Ecto neural progenitor cell (in vitro differentiated cells): ENCODE measurements around the gene CCDC83.
A peak's percentile ranks its signal among the peaks of the same experiment; 100 is the strongest.
"Not testable (repeated sequence)": the region's sequence is repeated elsewhere in the genome, so short reads cannot be mapped to it uniquely, and the experiment has no call there.

Source experiments
- DNase-seq: peaks from one replicate; pipeline ENCODE4 v3.0.0-alpha.2; 2018; ENCODE audit warnings: low spot score

Gene CCDC83

DNA sequence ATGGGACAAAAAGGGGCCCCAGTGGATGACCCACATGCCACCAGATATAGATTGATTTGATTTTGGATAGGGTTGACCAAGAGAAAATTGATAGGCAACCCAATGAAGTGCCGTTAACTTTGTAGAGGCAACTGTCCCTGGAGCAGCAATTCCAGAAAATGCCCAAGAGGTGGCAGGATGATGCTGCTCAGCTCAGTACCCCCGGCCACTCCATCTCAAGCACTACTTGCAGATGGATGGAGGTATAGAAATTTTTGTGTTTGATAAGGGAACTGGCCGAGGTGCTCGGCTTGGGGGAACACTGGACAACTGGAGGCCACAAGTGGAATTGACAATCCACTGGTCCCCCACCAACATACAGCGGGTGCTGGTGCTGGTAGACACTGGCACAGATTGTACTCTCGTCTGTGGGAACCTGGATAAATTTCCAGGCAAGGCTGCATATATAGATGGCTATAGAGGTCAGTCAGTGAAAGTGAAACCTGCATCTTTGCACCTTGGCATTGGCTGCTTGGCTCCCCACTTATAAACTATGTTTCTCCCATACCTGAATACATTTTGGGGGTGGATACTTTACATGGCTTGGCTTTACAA lies 86.3 kb downstream of the CCDC83 start:
- peak; percentile 55 for DNase-seq

DNA sequence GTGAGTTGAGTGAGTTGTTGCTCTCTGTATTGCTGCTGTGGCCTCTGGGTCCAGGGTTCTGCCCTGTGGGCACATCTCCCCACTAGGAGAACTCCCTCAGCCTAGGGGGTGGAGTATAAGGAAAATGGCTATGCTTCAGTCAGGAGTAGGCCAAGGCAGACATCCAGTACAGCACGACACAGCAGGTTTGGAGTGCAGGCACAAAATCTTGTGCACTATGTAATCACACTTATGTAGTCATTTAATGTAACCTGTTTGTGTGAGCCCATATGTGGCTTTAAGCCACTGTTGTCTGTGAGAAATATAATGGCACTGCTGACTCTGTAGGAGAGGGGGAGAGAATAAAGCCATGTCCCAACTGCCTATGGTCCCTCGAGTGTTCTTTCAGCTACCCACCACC lies 90.1 kb downstream of the CCDC83 start:
- DNase-seq, result no peak

DNA sequence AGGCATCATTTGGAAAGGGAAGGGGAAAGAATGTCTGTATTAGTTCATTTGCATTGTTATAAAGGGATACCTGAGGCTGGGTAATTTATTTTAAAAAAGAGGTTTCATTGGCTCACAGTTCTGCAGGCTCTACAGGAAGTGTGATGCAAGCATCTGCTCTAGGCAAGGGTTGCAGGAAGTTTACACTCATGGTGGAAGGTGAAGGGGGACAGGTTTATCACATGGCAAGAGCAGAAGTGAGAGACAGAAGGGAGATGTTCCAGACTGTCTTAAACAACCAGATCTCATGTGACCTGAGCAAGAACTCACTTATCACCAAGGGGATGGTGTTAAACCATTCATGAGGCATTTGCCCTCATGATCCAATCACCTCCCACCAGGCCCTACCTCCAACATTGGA lies 90.6 kb downstream of the CCDC83 start:
- DNase-seq, result no peak

DNA sequence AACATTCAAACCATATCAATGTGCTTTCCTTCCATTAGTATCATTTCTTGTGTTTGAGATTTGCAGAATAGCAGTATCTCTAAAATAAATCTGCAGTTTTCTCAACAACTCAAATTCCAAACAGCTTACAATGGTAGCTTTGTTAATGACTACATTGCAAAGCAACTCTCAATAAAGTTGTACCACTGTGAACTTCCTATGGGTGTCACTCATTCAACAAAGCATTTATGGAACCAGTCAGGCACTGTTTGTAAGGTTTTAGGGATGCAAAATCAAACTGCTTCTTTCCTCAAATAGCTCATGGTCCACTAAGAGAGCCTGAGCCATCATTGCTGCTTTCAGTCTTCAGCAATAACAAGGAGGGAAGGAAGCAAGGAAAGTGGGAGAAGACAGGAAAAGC lies 91.0 kb downstream of the CCDC83 start:
- no peak for DNase-seq

DNA sequence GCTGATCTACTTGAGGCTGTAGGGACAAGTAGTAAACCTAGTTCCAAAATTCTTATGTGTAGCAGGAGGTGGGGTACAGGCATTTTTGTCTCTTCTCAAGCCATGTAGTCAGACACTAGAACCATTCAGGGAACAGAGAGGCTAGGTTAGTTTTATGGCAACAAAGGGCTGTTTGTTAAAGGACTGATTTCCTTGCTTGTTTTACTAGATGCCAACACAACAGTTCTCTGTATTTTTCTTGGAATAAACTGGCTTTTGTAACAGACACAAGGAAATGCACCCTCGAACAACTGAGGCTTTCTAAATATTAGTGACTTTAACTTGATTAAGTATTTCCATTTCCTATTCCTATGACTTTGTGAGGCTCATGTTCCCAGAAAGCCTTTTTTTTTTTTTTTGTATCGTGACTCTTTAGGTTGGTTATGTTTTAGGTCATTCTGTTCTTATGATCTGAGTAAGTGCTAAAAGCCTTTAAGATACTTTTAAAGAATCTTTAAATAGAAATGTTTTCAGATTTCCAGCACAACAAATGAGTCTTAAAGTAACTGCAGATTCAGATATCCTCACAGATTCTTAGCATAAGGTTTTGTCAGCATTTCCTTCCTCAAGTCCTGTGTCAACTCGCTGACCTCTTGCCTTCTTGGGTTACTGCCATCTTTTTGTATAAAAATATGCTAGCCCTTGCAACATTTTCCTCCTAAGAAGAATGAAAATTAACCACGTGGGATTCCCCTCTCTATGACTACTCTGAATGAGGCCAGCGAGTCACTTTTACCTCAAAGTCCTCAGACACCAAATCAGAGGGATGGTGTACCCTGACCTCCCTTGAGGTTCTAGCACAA lies 92.5 kb downstream of the CCDC83 start:
- no peak for DNase-seq

DNA sequence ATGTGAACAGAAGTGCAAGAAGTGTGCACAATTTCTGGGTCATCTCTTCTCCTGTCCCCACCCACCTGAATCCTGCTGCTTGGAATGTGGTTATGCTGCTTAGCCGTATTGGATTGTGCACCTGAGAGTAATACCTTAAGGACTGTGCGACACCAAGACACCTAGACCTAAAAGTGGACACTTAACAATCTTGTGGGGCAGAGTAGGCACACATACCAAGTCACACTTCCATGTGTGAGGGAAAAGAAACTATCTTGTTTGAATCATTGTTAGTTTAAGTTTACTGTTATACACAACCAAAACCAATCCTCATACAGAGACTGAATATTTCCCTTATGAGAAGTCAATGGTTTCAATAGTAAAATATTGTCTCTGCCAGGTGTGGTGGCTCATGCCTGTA lies 93.7 kb downstream of the CCDC83 start:
- DNase-seq, result no peak

DNA sequence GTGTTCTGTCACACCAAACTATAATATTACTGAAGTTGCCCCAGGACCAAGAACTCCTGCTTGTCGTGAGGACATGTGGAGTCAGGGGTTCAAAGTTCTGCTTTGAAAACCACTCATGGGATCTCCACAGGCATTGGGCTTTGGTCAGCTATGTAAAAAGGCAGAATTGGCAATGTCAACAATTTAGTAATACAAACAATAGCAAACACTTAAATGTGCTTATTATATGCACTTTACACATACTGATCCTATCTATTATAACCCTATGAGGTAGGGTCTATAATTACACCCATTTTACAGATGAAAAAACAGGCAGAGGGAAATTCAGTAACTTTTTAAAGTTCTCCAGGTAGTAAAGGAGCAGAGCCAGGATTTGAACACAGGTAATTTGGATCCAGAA lies 94.6 kb downstream of the CCDC83 start:
- DNase-seq, result no peak

DNA sequence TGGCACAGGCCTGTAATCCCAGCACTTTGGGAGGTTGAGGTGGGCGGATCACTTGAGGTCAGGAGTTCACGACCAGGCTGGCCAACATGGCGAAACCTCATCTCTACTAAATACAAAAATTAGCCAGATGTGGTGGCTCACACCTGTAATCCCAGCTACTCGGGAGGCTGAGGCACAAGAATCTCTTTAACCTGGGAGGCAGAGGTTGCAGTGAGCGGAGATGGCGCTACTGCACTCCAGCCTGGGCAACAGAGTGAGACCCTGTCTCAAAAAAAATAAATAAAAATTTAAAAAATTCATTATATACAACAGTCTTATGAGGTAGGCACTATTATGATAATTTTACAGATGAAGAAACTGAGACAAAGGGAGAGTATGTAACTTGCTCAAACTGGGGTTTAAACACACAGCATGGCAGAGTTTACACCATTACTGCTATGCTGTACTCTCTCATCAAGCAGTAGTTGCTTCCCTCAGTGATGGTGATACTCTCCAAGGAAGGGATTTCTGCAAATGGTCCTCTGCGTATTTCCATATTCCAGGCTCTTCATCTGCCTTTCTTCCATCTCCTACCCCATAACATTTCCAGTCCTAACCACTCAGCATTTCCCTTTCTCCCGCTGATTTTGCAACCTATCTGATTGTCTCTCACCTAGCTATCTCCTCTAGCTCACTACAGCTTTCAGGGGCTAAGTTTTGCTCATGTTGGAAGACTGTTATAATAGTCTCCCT lies 95.3 kb downstream of the CCDC83 start:
- no peak for DNase-seq

DNA sequence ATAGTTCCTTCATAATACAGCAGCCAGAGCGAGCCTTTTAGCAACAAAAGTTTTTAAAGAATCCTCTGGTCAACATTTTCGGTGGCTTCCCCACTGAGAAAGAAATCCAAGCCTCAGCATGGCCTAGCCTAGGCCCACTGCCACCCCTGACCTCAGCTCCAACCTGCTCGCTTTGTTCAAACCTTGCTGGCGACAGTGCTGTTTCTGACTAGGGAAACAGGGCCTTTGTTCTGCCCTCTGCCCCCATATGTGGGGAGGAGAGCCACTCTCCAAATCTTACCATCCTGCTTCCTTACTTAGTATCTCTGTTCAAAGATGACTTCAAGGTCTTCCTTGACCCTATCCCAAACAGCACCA lies 95.8 kb downstream of the CCDC83 start:
- no peak for DNase-seq

DNA sequence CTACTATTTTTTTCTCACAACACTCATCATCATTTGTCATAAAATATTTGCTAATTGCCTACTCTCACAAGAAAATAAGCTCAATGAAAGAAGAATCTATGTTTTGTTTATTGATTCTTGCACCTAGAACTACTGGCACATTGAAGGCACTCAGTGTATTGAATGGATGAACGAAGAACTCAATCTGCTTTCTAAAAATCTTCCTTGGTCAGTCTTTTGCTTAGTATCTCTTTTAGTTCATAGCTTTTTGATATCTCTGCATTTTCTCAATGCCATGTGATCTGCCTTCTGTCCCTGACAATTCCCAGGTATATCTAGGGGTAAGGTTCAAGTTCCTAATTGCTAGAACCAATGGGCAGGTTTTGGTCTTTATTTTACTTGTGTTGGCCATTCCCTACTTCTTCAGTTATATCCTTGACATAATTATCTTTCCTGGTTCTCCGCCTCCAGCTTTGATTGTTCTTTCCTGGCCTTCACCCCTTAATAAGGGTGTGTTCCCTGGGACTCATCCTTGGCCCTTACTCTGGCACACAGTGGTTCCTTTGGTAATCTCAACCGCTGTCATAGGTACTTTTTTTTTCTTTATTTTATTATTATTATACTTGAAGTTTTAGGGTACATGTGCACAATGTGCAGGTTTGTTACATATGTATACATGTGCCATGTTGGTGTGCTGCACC lies 96.4 kb downstream of the CCDC83 start:
- no peak for DNase-seq

DNA sequence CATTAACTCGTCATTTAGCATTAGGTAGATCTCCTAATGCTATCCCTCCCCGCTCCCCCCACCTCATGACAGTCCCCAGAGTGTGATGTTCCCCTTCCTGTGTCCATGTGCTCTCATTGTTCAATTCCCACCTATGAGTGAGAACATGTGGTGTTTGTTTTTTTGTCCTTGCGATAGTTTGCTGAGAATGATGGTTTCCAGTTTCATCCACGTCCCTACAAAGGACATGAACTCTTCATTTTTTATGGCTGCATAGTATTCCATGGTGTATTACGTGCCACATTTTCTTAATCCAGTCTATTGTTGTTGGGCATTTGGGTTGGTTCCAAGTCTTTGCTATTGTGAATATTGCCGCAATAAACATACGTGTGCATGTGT lies 96.9 kb downstream of the CCDC83 start:
- not testable (repeated sequence) for DNase-seq

DNA sequence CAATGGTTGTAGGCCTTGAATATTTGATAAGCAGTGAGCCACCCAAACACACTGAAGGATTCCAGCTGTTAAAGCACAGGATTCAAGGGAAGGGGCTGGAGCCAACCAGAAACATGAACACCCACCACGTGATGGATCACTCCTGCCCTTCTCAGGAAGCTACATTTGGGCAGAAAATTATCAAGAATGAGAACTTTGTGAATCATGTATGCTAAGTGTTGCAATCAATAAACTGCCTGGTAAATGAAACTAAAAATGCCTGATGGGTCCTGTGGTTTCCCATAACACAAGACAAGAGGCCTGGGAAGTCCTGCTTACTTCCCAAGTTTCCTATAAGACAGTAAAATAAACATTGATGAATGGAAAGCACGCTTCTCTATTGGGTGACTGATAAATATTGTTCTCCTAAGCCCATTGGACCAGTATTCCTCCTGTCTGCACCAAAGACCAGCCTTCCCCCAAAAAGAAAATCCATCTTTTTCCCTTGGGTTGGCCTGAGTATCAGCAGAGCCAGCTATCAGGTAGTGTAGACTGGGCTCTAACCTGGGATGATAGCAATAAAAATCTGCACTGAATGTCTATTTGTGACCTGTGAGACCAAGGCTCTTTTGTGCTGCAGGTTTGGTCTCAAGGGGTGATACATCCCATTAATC lies 98.4 kb downstream of the CCDC83 start:
- DNase-seq, result no peak

DNA sequence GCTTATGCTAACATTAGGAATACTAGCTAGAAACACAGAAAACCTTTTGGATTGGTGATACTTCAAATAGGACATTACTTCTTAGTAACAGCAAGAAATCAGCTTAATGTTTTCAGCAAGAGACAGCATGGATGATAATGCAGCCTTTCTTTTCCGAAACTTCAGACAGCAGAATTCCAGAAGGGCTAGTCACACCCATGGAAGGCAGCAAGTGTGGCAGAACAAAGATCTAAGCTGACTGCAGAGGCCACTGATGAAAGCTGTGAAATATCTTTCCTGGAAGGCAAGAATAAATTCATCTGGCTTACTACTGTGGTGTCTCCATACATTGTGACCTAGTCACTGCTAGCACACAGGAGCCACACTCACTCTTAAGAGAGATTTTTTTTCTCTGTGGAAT lies 100.3 kb downstream of the CCDC83 start:
- no peak for DNase-seq

DNA sequence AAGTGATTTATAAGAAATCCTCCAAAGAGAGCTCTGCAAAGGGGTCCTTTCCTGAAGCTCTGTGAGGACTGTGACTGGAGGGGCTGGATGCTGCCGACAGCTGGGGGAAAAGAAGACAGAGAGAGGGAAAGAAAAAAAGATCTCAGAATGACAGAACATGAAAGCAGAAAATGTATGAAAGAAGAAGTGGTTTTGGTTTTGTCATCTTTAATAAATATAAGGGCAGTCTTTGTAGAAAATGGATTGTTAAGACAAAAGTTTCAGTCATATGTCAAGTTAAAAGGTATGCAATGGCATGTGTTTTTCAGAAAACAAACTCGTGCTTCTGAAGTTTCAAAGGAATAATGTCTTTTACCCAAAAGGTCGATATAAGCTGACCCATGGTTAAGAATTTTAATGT lies 105.5 kb downstream of the CCDC83 start:
- DNase-seq, result no peak

DNA sequence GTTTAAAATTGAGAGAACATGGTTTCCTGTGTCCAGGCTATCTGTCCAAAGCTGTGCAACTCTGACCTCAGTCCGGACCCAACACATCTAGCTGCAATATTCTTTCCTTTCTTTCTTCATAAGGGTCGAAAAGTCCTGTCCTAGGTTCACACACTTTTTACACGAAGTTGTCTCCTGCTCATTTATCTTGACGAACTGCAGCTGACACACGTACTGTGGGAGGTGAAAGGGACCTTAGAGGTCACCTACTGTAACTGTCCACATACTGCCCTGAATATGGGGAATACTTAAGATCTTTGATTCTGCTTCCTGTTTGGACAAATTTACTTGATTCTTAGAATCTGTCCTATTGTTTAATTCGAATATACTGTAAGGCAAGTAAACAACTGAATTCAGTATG lies 105.9 kb downstream of the CCDC83 start:
- no peak for DNase-seq

DNA sequence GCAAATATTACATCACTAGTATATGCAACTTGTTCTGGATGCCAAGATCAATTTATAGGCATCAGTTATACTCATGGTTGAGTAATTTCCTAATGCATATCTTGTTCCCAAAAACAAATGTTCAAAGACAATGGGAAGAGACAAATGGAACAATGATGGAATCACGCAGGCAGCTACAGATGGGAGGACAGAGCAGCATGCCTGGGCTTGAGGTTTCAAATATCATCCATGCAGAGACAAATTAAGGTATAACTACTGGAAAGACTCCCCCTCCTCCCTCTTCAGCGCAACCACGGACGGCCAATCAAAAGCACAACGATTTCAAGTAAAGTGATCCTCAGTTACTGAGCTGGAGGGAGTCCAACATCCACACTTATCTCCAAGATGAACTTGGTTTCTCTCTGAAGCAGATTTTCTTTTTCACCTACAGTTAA lies 106.8 kb downstream of the CCDC83 start:
- DNase-seq, result no peak

DNA sequence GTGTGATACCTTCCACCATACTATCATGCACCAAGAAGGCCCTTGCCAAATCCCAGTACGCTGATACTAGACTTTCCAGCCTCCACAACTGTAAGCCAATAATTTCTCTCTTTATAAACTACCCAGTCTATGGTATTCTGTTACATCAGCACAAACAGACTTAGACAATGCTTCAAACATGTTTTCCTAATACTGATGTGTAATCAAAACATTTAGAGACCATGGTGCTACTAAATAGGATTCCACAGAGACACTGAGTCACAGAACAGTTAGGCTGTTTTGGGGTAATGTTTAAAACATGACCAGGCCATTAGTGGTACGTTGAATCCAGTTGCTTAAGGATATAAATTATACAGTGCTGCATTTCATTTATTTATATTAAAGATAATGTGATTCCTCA lies 110.0 kb downstream of the CCDC83 start:
- DNase-seq, result no peak

DNA sequence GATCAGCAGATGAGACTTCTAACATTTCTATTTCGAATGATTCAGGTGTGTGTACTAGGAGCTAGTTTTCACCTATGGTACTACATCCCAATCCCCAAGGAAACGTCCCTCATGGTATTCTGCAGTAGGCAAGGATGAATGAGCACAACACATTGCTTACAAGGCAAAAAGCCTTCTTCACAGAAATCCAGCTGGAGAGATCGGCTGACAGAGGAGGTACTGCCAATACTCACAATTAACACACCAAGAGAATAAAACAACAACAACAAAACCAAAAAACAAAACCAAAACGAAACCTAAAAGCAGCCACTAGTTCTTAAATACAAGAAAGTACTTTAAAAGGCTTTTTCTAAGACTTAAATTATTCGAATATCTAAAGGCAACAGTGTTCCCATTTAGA lies 112.3 kb downstream of the CCDC83 start:
- no peak for DNase-seq
